ENCODE data around the gene FAM131B. TPM values are rescaled to one million over a fixed set of nuclear protein-coding genes. Genes with fewer than 3 reads are reported as not detected.
A peak's percentile ranks its signal among the peaks of the same experiment; 100 is the strongest.

FAM131B gene
- total RNA-seq, 1 donor from 2014 or later, result 111 TPM

GRCh38 chr7:143369678-143370651 is 7.5 kb upstream of the FAM131B start:
- TF ChIP-seq, protein P1, sequence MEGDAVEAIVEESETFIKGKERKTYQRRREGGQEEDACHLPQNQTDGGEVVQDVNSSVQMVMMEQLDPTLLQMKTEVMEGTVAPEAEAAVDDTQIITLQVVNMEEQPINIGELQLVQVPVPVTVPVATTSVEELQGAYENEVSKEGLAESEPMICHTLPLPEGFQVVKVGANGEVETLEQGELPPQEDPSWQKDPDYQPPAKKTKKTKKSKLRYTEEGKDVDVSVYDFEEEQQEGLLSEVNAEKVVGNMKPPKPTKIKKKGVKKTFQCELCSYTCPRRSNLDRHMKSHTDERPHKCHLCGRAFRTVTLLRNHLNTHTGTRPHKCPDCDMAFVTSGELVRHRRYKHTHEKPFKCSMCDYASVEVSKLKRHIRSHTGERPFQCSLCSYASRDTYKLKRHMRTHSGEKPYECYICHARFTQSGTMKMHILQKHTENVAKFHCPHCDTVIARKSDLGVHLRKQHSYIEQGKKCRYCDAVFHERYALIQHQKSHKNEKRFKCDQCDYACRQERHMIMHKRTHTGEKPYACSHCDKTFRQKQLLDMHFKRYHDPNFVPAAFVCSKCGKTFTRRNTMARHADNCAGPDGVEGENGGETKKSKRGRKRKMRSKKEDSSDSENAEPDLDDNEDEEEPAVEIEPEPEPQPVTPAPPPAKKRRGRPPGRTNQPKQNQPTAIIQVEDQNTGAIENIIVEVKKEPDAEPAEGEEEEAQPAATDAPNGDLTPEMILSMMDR (IDR thresholded peaks at IDR 0.05; ENCODE audit: partially characterized antibody, unreplicated experiment), result no peak
- Mint-ChIP-seq H3K9me3 (ENCODE audit: unreplicated experiment) (peaks cover 5% of the 10 kb centered on the region), H3K27ac (ENCODE audit: unreplicated experiment) (no peak overlapping the region), H3K27me3 (ENCODE audit: unreplicated experiment) (peaks cover 5% of the 10 kb centered on the region), H3K36me3 (ENCODE audit: unreplicated experiment) (no peaks in the 10 kb centered on the region), H3K4me1 (ENCODE audit: low read depth, unreplicated experiment) (peaks cover 15% of the 10 kb centered on the region), H3K4me3 (ENCODE audit: unreplicated experiment) (peak overlapping the region; percentile 0)
- DNase-seq, result no peak

- H3K36me3 Mint-ChIP-seq (ENCODE audit: unreplicated experiment), result no peaks in the 10 kb centered on the region
- H3K27me3 Mint-ChIP-seq (ENCODE audit: unreplicated experiment), result peaks cover 6% of the 10 kb centered on the region
- H3K9me3 Mint-ChIP-seq (ENCODE audit: unreplicated experiment), result peaks cover 6% of the 10 kb centered on the region
- H3K4me1 Mint-ChIP-seq (ENCODE audit: low read depth, unreplicated experiment), result peaks cover 4% of the 10 kb centered on the region
- TF ChIP-seq, protein P1 (IDR thresholded peaks at IDR 0.05; ENCODE audit: partially characterized antibody, unreplicated experiment), result no peak
- H3K4me3 Mint-ChIP-seq (ENCODE audit: unreplicated experiment), result no peak overlapping the region
- no peak overlapping the region for H3K27ac Mint-ChIP-seq (ENCODE audit: unreplicated experiment)
- no peak for DNase-seq
Observed at GRCh38 chr7:143368387-143368786, 5.9 kb upstream of the FAM131B start.

DNA sequence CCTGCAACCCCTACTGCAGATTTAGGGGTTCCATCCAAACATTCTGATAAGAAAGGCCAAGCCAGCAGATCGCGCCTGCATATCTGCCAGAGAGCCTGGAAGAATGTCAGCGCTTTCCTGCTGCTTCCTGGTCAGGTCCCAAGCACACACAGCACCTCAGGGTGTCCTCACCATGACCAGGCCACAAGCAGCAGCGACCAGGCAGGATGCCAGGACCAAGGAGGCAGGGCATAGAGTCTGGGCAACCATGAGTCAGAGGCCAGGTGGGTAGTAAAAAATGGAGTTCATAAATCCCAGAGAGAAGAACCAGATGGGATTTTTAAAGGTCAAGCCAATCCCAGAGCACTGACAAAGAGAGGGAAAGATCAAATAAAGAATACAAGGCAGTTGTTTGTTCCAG is 5.5 kb upstream of the FAM131B start:
- H3K4me1 Mint-ChIP-seq (ENCODE audit: low read depth, unreplicated experiment), result peaks cover 6% of the 10 kb centered on the region
- peaks cover 10% of the 10 kb centered on the region for H3K27me3 Mint-ChIP-seq (ENCODE audit: unreplicated experiment)
- H3K36me3 Mint-ChIP-seq (ENCODE audit: unreplicated experiment), result no peaks in the 10 kb centered on the region
- TF ChIP-seq, protein P1 (IDR thresholded peaks at IDR 0.05; ENCODE audit: partially characterized antibody, unreplicated experiment), result no peak
- H3K9me3 Mint-ChIP-seq (ENCODE audit: unreplicated experiment), result peaks cover 10% of the 10 kb centered on the region
- no peak overlapping the region for H3K27ac Mint-ChIP-seq (ENCODE audit: unreplicated experiment)
- H3K4me3 Mint-ChIP-seq (ENCODE audit: unreplicated experiment), result no peak overlapping the region
- no peak for DNase-seq

DNA sequence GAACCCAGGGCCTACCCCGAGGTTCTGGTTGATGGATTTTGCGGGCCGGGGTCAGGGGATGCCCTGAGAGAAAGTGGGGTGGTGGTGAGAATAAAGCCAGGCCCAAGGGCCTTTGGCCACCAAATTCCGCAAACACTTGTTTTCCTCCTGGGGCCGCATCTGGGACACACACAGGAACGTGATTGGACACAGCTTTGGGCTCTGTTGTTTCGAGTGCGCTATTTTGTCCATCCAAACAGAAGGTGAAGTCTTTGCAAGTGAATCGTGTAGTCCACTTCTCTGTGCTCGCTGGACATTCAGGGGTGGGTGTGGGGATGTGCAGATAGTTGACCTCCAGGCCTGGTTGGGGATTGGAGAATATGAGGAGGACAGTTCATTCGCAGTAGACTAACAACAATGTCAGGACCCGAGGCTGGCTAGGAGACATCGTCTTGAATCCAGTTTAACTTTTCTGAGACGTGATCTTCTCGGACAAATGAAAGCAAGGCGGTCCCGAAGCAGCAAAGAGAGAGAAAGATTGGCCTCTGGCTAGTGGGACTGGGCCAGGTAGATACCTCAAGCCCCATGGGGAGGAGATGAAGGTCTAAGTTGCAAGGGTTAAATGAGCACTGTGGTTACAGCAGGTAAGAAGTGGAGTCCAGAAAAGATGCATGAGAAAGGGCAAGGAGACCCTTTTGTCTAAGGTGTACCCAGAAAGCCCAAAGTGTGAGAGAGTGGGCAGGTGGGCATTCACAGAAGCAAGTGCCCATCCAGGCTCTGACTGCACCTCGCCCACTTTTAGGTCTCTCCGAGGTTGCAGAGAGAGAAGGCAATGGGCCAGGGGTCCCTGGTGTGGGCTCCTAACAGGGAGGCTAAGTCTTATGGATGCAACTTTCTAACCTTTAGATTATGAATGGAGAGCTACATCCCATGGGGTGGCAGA is 764 bp upstream of the FAM131B start:
- Mint-ChIP-seq H3K4me1 (ENCODE audit: low read depth, unreplicated experiment) (peaks cover 16% of the 10 kb centered on the region), H3K9me3 (ENCODE audit: unreplicated experiment) (peaks cover 22% of the 10 kb centered on the region), H3K4me3 (ENCODE audit: unreplicated experiment) (peak overlapping the region; percentile 78), H3K36me3 (ENCODE audit: unreplicated experiment) (peaks cover 9% of the 10 kb centered on the region), H3K27me3 (ENCODE audit: unreplicated experiment) (peaks cover 23% of the 10 kb centered on the region), H3K27ac (ENCODE audit: unreplicated experiment) (peak overlapping the region; percentile 80)
- DNase-seq, result no peak
- TF ChIP-seq, protein P1 (IDR thresholded peaks at IDR 0.05; ENCODE audit: partially characterized antibody, unreplicated experiment), result no peak

Measured in glutamatergic neuron (in vitro differentiated cells).